SU-DHL-6 (cell line): ENCODE data around the gene MYH15.

Experiments
- EZH2phosphoT487 ChIP-seq: fragments of 200-600 bp; sonication (generic), shearing (Covaris generic); conservative IDR thresholded peaks from 2 replicates; pipeline ENCODE4 v1.6.1; 2018; ENCODE audit warnings: mild to moderate bottlenecking, antibody characterized with exemption, low read length, moderate library complexity, mixed read lengths
- TF ChIP-seq, protein P1 (sequence below): fragments of 200-600 bp; sonication (generic); IDR thresholded peaks from one replicate; pipeline ENCODE4 v1.5.1; 2017; ENCODE audit warnings: antibody characterized with exemption, mild to moderate bottlenecking, low read length, moderate library complexity; ENCODE audit not compliant: insufficient read depth, poor library complexity, severe bottlenecking

DNA sequence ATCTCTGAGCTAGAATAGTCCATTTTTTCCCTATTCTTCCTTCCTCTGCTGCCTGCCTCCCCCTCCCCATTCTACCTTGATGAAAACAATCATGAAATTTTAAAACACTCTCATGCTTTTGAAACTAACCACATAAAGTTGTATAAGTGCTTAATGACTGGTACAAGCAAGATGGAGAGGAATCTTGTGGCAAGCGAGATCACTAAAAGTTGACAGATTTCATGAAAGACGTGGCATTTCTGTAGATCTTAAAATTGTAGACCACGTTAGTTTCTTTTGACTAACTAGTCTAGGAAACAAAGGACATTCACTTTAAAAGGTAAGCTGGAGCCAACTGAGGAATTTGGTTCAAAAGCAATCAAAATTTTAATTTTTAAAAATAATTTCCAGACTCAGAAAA, 178.6 kb downstream of the MYH15 start:
- TF ChIP-seq, protein P1, sequence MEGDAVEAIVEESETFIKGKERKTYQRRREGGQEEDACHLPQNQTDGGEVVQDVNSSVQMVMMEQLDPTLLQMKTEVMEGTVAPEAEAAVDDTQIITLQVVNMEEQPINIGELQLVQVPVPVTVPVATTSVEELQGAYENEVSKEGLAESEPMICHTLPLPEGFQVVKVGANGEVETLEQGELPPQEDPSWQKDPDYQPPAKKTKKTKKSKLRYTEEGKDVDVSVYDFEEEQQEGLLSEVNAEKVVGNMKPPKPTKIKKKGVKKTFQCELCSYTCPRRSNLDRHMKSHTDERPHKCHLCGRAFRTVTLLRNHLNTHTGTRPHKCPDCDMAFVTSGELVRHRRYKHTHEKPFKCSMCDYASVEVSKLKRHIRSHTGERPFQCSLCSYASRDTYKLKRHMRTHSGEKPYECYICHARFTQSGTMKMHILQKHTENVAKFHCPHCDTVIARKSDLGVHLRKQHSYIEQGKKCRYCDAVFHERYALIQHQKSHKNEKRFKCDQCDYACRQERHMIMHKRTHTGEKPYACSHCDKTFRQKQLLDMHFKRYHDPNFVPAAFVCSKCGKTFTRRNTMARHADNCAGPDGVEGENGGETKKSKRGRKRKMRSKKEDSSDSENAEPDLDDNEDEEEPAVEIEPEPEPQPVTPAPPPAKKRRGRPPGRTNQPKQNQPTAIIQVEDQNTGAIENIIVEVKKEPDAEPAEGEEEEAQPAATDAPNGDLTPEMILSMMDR = no peak
- TF ChIP-seq EZH2phosphoT487 = no peak
